ENCODE measurements around the gene SUSD2. TPM values are rescaled to one million over a fixed set of nuclear protein-coding genes. Genes with fewer than 3 reads are reported as not detected.
"Not testable (repeated sequence)": the region's sequence is repeated elsewhere in the genome, so short reads cannot be mapped to it uniquely, and the experiment has no call there.

SUSD2 gene, protein sequence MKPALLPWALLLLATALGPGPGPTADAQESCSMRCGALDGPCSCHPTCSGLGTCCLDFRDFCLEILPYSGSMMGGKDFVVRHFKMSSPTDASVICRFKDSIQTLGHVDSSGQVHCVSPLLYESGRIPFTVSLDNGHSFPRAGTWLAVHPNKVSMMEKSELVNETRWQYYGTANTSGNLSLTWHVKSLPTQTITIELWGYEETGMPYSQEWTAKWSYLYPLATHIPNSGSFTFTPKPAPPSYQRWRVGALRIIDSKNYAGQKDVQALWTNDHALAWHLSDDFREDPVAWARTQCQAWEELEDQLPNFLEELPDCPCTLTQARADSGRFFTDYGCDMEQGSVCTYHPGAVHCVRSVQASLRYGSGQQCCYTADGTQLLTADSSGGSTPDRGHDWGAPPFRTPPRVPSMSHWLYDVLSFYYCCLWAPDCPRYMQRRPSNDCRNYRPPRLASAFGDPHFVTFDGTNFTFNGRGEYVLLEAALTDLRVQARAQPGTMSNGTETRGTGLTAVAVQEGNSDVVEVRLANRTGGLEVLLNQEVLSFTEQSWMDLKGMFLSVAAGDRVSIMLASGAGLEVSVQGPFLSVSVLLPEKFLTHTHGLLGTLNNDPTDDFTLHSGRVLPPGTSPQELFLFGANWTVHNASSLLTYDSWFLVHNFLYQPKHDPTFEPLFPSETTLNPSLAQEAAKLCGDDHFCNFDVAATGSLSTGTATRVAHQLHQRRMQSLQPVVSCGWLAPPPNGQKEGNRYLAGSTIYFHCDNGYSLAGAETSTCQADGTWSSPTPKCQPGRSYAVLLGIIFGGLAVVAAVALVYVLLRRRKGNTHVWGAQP
- total RNA-seq, result under 0.01 and 0.13 TPM in 2 replicates

DNA sequence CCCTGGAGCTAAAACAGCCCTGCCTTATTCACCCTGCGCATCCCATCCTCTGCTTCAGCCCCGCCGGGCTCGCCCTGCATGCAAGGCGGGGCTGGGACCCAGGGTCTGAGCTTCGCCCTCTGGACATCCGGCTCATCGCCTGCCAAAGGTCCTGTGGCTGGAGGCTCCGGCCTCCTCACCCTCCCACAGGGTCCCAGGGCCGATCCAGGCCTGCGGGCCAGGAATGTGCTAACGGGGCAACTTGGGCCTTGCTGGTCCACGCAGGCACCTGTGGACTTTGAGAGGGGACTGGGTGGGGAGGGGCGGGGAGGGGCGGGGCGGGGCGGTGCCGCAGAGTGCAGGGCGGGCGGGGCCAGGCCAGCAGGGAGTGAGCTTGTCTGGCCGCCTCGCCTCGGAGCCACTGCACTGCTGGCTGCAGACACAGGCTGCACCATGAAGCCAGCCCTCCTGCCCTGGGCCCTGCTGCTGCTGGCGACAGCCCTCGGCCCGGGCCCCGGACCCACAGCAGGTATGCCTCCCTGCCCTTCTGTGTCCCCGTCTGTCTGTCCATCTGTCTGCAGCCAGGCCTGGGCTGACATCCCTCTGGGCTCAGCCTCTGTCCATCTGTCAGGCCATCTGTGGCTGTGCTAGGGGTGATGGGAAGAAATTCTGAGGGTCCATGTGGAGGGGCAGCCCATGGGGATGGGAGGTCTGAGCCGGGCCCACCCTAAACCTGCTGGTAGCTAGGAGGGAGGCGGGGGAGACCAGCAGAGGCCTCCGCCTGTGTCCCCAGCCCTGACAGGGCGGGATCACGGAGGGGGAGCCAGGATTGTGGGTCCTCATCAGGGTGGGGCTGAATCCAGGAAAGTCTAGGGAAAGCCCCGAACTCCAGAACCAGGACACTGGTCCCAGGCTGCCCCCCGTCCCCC, at the start of gene SUSD2:
SUSD2 (plus strand) TSS at position 400 of the 908 bp plus-strand sequence; CDS start at position 433, 33 bp downstream.
- DNase-seq (ENCODE audit: low read depth), result no peak
- TF ChIP-seq, protein P1, sequence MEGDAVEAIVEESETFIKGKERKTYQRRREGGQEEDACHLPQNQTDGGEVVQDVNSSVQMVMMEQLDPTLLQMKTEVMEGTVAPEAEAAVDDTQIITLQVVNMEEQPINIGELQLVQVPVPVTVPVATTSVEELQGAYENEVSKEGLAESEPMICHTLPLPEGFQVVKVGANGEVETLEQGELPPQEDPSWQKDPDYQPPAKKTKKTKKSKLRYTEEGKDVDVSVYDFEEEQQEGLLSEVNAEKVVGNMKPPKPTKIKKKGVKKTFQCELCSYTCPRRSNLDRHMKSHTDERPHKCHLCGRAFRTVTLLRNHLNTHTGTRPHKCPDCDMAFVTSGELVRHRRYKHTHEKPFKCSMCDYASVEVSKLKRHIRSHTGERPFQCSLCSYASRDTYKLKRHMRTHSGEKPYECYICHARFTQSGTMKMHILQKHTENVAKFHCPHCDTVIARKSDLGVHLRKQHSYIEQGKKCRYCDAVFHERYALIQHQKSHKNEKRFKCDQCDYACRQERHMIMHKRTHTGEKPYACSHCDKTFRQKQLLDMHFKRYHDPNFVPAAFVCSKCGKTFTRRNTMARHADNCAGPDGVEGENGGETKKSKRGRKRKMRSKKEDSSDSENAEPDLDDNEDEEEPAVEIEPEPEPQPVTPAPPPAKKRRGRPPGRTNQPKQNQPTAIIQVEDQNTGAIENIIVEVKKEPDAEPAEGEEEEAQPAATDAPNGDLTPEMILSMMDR (IDR thresholded peaks at IDR 0.05; ENCODE audit: insufficient read depth, low read length, severe bottlenecking), result no peak
- no peak for FAIRE-seq
- Histone ChIP-seq H3K27me3 (ENCODE audit: control insufficient read depth, insufficient read depth, low read length) (no peaks in the 10 kb centered on the region), H3K4me3 (ENCODE audit: low read depth, low read length) (no peak within 1 kb of the TSS), H3K36me3 (ENCODE audit: control insufficient read depth, insufficient read depth, low read length) (peaks cover 5% of the 10 kb centered on the region)

DNA sequence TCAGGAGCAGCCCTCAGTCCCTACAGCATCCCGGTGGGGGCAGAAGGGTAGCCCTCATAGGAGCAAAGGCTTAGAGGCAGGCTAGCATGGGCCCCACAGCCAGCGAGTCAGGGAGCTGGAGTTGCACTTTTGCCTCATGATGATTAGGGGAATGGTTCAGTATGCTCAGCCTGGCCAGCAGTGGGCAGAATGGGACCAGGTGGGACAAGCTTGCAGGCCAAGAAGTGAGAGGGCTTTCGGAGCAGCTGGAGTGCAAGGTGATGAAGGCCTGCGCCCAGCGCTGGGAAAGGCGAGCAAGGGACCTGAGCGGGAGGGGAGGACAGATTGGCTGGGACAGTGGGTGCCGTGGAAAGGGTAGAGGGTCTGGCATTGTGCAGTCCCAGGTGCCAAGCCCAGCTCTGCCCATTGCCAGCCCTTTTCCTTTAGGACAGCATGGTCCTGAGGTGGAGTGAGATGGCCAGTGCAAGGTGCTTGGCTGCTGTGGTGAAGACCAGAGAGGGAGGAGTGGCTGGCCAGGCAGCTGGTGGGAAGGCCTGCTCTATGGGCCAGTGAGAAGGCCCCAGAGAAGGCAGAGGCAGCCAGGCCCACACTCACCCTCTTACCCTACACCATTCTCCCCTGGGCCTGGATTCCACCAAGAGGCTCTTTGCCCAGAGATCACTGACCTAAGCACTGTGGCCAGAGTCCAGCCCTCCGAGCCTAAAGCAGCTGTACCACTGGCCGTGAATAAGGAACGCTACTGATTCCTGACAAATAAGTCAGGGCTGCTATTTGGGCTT, 47.9 kb upstream of the SUSD2 start:
- peaks cover 17% of the 10 kb centered on the region for H3K36me3 ChIP-seq (ENCODE audit: control insufficient read depth, insufficient read depth, low read length)
- no peaks in the 10 kb centered on the region for H3K27me3 ChIP-seq (ENCODE audit: control insufficient read depth, insufficient read depth, low read length)
- FAIRE-seq, result no peak
- H3K4me3 ChIP-seq (ENCODE audit: low read depth, low read length), result no peak overlapping the region
- TF ChIP-seq, protein P1 (IDR thresholded peaks at IDR 0.05; ENCODE audit: insufficient read depth, low read length, severe bottlenecking), result peak; percentile 23
- no peak for DNase-seq (ENCODE audit: low read depth)

DNA sequence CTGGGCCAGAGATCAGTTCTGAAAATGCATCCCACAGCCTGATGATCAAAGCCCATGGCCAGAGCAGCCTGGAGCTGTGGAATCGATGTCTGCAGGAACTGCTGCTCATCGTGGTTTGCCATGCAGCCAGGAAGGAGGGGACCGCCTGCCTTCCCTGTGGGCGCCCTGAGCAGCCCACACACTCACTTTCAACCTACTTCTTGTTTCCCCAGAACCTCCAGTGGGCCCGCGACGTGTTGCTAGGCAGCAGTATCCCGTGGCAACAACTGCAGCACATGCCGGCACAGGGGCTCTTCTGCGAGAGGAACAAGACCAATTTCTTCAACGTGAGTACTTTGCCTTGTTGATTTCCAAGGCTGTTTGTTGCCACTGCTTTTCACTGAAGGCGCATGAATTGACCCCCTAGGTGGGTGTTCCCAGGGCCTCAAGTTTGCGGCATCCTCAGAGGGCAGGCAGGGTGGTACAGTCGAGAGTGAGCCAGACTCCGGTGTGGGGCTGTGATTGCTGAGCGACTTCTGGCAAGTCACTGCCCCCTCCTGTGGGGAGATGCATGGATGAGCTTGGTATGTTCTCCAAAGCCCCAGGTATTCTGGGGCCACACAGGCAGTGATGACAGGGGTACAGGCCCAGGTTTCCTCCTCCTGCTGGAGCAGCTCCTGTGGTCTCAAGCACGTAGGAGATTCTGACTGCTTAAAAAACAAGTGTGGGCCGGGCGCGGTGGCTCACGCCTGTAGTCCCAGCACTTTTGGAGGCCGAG, 47.0 kb upstream of the SUSD2 start:
- DNase-seq (ENCODE audit: low read depth) (no peak), FAIRE-seq (no peak)
- Histone ChIP-seq H3K36me3 (ENCODE audit: control insufficient read depth, insufficient read depth, low read length) (peaks cover 14% of the 10 kb centered on the region), H3K4me3 (ENCODE audit: low read depth, low read length) (no peak overlapping the region), H3K27me3 (ENCODE audit: control insufficient read depth, insufficient read depth, low read length) (no peaks in the 10 kb centered on the region)
- TF ChIP-seq, protein P1 (IDR thresholded peaks at IDR 0.05; ENCODE audit: insufficient read depth, low read length, severe bottlenecking), result no peak

DNA sequence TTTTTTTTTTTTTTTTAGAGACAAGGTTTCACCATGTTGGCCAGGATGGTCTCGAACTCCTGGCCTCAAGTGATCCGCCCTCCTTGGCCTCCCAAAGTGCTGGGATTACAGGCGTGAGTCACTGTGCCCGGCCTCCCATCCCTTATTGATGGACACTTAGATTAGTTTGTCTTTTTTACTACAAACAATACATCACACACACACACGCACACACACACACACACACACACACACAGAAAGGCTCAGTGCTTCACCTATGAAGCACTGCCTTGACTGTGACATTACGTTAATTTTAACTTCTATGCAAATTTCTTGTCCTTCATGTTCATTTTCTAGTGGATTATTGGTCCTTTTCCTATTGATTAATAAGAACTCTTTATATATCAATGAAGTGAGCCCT, 44.8 kb upstream of the SUSD2 start:
- FAIRE-seq; H3K36me3 ChIP-seq (ENCODE audit: control insufficient read depth, insufficient read depth, low read length); H3K27me3 ChIP-seq (ENCODE audit: control insufficient read depth, insufficient read depth, low read length); H3K4me3 ChIP-seq (ENCODE audit: low read depth, low read length); DNase-seq (ENCODE audit: low read depth): not testable (repeated sequence)

DNA sequence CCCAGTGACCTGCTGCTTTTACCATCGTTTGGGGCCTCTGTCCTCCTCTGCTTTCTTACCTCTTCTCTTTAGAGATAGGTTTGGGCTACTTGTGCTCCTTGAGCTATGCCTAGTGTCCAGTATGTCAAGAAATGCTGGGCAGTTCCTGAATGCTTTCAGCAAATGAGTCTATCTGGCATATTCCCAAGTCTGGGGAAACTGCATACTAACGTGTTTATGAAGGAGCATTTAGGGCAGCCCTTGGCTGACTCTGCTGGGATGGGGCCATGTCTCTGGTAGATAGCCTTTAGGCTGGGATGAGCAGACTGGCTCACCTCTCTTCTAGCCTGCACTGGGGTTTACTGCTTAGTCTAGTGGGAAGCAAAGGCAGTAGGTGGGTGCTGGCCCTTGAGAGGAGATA, 43.7 kb upstream of the SUSD2 start:
- peaks cover 9% of the 10 kb centered on the region for H3K36me3 ChIP-seq (ENCODE audit: control insufficient read depth, insufficient read depth, low read length)
- TF ChIP-seq, protein P1 (IDR thresholded peaks at IDR 0.05; ENCODE audit: insufficient read depth, low read length, severe bottlenecking), result no peak
- no peak overlapping the region for H3K4me3 ChIP-seq (ENCODE audit: low read depth, low read length)
- no peak for DNase-seq (ENCODE audit: low read depth)
- FAIRE-seq, result peak; percentile 36
- no peaks in the 10 kb centered on the region for H3K27me3 ChIP-seq (ENCODE audit: control insufficient read depth, insufficient read depth, low read length)

Data from bronchial epithelial cell (primary cell).